T-helper 2 cell treated with Interferon-gamma antibody and Interleukin-4, amounts not matched to agents 5 μg/mL and 100 μg/mL, for 36 hours (primary cell): ENCODE measurements around the gene LILRB2.
"Not testable (repeated sequence)": the region's sequence is repeated elsewhere in the genome, so short reads cannot be mapped to it uniquely, and the experiment has no call there.

Experiments used
- DNase-seq: peaks from one replicate; pipeline ENCODE4 v3.0.0; 2021; ENCODE audit warnings: low spot score
- H3K27ac Mint-ChIP-seq: one replicate; pipeline ENCODE4 v1.8.0; 2021; ENCODE audit warnings: mild to moderate bottlenecking, mixed read lengths
- H3K27me3 Mint-ChIP-seq: one replicate; pipeline ENCODE4 v1.8.0; 2021; ENCODE audit warnings: low read depth, mixed read lengths
- H3K36me3 Mint-ChIP-seq: one replicate; pipeline ENCODE4 v1.8.0; 2021; ENCODE audit warnings: low read depth, mixed read lengths
- H3K4me1 Mint-ChIP-seq: one replicate; pipeline ENCODE4 v1.8.0; 2021; ENCODE audit warnings: low read depth, mixed read lengths
- H3K4me3 Mint-ChIP-seq: one replicate; pipeline ENCODE4 v1.8.0; 2022; ENCODE audit warnings: mild to moderate bottlenecking, moderate library complexity, mixed read lengths
- H3K9me3 Mint-ChIP-seq: one replicate; pipeline ENCODE4 v1.8.0; 2021; ENCODE audit warnings: mixed read lengths

Gene LILRB2

DNA sequence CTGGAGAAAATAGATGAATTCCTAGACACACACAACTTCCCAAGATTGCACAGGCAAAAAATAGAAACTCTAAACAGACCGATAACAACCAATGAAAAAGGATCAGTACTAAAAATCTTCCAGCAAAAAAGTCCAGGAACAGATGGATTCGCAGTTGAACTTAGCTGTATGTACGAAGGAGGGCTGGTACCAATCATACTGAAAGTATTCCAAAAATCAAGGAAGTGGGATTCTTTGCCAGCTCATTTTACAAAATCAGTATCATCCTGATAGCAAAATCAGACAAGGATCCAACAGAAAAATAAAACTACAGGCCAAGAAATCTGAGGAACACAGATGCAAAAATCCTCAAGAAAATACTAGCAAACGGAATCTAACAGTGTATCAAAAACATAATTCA lies 6.5 kb upstream of the LILRB2 start:
- H3K36me3 Mint-ChIP-seq = no peaks in the 10 kb centered on the region
- H3K4me1 Mint-ChIP-seq = peaks cover 5% of the 10 kb centered on the region
- DNase-seq = no peak
- no peaks in the 10 kb centered on the region for H3K9me3 Mint-ChIP-seq
- H3K27ac Mint-ChIP-seq = no peak overlapping the region
- H3K27me3 Mint-ChIP-seq = peaks cover 19% of the 10 kb centered on the region
- no peak overlapping the region for H3K4me3 Mint-ChIP-seq

- not testable (repeated sequence) for H3K9me3 Mint-ChIP-seq, H3K4me1 Mint-ChIP-seq, H3K4me3 Mint-ChIP-seq, H3K27ac Mint-ChIP-seq, H3K36me3 Mint-ChIP-seq, DNase-seq
- H3K27me3 Mint-ChIP-seq = peaks cover 28% of the 10 kb centered on the region
These were observed 5.4 kb upstream of the LILRB2 start for GRCh38 chr19:54286283-54286682.

DNA sequence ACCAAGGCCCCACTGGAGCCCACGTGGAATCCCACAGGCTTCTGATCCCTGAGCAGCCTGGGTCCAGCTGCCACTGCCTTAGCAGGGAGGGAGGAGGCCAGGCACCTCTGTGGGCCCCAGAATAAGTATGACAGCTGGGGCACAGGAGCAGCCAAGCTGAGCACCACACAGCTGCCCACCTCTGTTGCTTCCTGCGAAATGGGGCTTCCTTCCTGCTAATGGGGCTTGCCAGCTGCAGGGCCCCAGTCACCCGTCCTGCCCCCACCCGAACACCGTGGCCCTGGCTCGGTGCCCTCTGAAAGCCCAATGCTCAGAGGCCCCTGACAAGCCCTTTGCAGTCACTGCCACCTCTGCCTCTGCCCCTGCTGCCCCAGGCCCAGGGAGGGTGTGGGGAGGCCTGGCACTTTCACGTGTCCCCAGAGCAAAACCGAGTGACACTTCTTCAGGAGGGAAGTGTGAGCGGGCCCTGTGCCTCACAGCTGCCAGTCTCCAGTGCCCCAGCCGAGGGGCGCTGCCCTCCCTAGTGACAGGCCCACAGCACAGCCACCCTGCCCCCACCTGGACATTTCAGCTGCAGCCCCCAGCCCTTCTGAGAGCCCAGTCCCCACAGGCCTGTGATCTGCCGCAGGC lies 4.6 kb upstream of the LILRB2 start:
- DNase-seq, H3K27ac Mint-ChIP-seq, H3K9me3 Mint-ChIP-seq, H3K4me1 Mint-ChIP-seq, H3K4me3 Mint-ChIP-seq, H3K36me3 Mint-ChIP-seq: not testable (repeated sequence)
- H3K27me3 Mint-ChIP-seq = peaks cover 28% of the 10 kb centered on the region

DNA sequence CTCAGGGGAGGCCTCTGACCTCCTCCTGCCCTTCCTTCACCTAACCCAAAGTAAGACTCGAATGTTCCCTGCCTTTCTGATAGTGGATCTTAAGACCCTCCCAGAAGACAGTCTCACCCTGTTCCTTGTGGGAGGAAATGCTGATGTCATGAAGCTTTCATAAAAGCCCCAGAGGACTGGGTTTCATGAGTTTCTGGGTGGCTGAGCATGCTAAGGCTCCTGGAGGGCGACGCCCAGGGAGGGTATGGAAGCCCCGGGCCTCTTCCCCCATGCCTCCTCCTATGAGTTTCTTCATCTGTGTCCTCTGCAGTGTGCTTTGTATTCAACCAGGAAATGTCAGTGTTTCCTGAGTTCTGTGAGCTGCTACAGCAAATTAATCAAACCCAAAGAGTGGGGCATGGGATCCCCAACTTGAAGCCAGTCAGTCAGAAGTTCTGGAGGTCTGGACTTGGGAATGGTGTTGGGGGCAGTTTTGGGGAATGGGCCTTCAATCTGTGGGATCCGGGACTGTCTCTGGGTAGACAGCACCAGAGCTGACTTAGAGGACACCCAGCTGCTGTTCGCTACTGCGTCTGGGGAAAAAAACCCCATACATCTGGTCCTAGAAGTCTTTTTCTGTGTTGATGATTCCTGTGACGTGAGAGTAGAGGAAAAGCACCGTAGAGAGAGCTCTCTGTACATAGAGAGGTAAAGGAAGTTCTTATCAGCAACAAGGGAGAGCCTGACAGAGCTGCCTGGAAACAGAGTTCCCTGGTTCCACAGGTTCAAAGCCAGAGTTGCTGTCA lies 2.0 kb upstream of the LILRB2 start:
- H3K36me3 Mint-ChIP-seq = no peaks in the 10 kb centered on the region
- no peak for DNase-seq
- H3K27ac Mint-ChIP-seq = no peak overlapping the region
- no peaks in the 10 kb centered on the region for H3K9me3 Mint-ChIP-seq
- peaks cover 5% of the 10 kb centered on the region for H3K4me1 Mint-ChIP-seq
- peaks cover 29% of the 10 kb centered on the region for H3K27me3 Mint-ChIP-seq
- no peak overlapping the region for H3K4me3 Mint-ChIP-seq

- not testable (repeated sequence) for H3K27ac Mint-ChIP-seq, DNase-seq, H3K36me3 Mint-ChIP-seq, H3K4me1 Mint-ChIP-seq, H3K9me3 Mint-ChIP-seq, H3K4me3 Mint-ChIP-seq
- peaks cover 29% of the 10 kb centered on the region for H3K27me3 Mint-ChIP-seq
These were observed 792 bp upstream of the LILRB2 start for GRCh38 chr19:54281729-54282075.

DNA sequence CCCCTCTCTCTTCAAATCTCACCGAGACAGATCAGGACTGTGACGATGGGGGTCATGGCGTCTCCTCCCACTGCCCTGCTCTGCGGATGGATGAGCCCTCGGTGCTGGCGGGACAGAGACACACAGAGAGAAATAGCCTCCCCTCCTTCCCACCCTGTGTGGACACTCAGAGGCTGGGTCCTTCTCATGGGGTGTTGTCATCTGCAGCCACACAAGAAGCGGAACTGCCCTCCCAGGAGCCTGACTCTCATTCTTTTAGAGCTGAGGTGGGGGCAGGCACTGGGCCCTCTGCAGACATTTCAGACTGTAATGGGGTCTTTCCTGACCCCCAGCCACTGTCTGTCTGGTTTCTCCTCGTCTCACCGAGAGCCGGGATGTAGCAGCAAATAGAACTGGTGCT lies 469 bp downstream of the LILRB2 start:
- not testable (repeated sequence) for H3K36me3 Mint-ChIP-seq, H3K27ac Mint-ChIP-seq, DNase-seq, H3K9me3 Mint-ChIP-seq, H3K4me1 Mint-ChIP-seq, H3K4me3 Mint-ChIP-seq
- H3K27me3 Mint-ChIP-seq = peaks cover 29% of the 10 kb centered on the region

GRCh38 chr19:54280025-54280424 lies 885 bp downstream of the LILRB2 start:
- H3K27ac Mint-ChIP-seq, H3K4me3 Mint-ChIP-seq, H3K9me3 Mint-ChIP-seq, H3K36me3 Mint-ChIP-seq, DNase-seq, H3K4me1 Mint-ChIP-seq: not testable (repeated sequence)
- peaks cover 29% of the 10 kb centered on the region for H3K27me3 Mint-ChIP-seq

DNA sequence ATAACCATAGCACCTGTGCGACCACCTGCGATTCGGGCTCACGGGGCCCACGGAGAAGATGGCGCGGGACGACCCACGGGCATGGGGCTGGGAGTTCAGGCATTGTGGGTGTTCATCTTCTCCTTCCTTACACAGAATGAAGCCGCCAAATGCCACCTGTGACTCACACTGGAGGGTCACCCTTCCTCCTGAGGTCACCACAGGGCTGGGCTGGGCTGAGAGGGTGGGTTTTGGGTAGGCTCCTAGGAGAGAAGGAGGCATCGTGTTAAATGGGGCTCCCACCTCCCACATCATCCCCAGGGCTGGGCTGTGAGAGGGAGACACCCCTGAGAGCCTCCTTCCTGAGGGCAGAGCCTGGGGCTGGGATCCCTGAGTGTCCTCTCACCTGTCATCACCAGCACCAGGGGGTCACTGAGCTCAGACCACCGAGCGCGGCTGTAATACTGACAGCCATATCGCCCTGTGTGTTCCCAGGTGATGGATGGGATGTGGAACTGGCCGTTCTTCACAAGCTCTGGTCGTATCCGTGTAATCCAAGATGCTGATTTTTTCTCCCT lies 1.4 kb downstream of the LILRB2 start:
- no peaks in the 10 kb centered on the region for H3K9me3 Mint-ChIP-seq
- H3K4me3 Mint-ChIP-seq = no peak overlapping the region
- H3K36me3 Mint-ChIP-seq = no peaks in the 10 kb centered on the region
- DNase-seq = no peak
- no peak overlapping the region for H3K27ac Mint-ChIP-seq
- H3K4me1 Mint-ChIP-seq = peaks cover 5% of the 10 kb centered on the region
- peaks cover 25% of the 10 kb centered on the region for H3K27me3 Mint-ChIP-seq

- DNase-seq, H3K4me1 Mint-ChIP-seq, H3K4me3 Mint-ChIP-seq, H3K9me3 Mint-ChIP-seq, H3K27ac Mint-ChIP-seq, H3K36me3 Mint-ChIP-seq: not testable (repeated sequence)
- peaks cover 23% of the 10 kb centered on the region for H3K27me3 Mint-ChIP-seq
These were observed 2.2 kb downstream of the LILRB2 start for GRCh38 chr19:54278571-54279195.

DNA sequence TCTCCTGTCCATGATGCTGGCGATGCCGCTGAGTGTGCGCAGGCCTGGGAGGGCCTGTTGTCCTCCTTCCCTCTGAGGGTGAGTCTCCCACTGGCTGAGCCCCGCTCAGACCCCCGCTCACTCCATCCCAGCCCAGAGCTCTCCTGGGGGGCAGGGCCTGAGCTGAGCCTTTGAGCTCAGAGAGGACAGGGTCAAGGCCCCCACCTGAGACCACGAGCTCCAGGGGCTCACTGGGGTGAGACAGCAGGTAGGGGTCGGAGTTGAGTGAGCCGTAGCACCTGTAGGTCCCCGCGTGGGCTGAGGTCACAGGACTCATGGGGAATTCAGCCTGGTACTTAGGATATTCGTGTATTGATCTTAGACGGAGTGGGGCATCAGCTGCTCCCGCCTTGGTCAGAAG lies 2.9 kb downstream of the LILRB2 start:
- peaks cover 23% of the 10 kb centered on the region for H3K27me3 Mint-ChIP-seq
- H3K27ac Mint-ChIP-seq, DNase-seq, H3K4me1 Mint-ChIP-seq, H3K4me3 Mint-ChIP-seq, H3K9me3 Mint-ChIP-seq, H3K36me3 Mint-ChIP-seq: not testable (repeated sequence)

GRCh38 chr19:54277111-54277615 lies 3.7 kb downstream of the LILRB2 start:
- H3K4me1 Mint-ChIP-seq, H3K27ac Mint-ChIP-seq, H3K9me3 Mint-ChIP-seq, H3K36me3 Mint-ChIP-seq, H3K4me3 Mint-ChIP-seq, DNase-seq: not testable (repeated sequence)
- H3K27me3 Mint-ChIP-seq = peaks cover 20% of the 10 kb centered on the region

DNA sequence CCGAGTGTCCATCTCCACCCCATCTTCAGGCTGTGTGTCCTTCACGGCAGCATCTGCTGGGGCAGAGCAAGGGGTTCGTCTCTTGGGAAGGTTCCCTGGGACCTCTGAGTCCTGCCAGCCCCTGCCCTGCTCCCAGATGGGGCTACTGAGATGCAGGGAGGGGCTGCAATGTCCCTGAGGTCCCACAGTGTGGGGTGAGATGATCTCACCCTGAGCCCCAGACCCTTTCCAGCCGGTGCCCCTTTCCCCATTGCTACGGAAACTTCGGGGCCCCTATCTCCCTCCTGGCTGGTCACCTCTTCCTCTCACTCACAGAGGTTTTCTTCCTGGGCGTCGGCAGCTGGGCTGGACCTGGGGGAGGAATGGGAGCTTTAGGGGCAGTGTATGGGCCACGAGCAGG lies 5.0 kb downstream of the LILRB2 start:
- peaks cover 17% of the 10 kb centered on the region for H3K27me3 Mint-ChIP-seq
- no peak overlapping the region for H3K27ac Mint-ChIP-seq
- H3K36me3 Mint-ChIP-seq = no peaks in the 10 kb centered on the region
- no peak for DNase-seq
- no peaks in the 10 kb centered on the region for H3K9me3 Mint-ChIP-seq
- H3K4me1 Mint-ChIP-seq = no peaks in the 10 kb centered on the region
- H3K4me3 Mint-ChIP-seq = no peak overlapping the region

DNA sequence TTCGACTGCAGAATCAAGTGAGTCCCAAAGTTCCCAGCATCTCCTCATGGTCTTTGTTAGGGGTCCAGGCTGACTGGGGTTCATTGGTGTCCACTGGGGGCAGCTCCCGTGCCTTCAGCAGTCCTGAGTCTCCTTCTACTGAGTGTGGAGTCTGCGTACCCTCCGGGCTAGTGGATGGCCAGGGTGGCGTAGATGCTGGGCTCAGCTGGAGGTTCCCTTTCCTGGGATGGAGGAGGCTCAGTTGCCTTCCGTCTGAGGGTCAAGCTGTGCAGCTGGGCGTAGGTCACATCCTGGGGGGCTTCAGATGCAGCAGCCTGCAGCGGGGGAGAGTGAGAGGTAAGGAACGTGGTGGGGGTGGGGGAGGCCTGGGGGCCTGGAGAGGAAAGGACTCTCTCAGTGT lies 6.4 kb downstream of the LILRB2 start:
- not testable (repeated sequence) for H3K4me1 Mint-ChIP-seq, H3K9me3 Mint-ChIP-seq, H3K27ac Mint-ChIP-seq, H3K4me3 Mint-ChIP-seq, H3K36me3 Mint-ChIP-seq, DNase-seq
- peaks cover 12% of the 10 kb centered on the region for H3K27me3 Mint-ChIP-seq

DNA sequence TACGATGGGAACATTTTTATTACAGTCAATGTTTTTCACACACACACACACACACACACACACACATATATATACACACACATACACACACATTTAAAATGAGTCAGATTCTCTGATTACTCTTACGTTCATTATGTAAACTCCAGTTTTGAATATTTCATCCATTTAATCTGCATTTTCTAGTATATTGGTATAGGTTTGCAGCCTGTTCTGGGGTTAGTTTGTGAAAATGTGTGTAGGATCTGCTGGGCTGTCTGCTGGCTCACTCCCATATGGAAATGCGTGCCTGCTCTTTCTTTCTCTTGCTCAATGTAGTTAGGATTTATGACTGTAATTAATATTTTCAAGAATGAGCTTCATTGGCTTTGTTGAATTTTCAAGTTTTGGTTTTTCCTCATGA lies 7.1 kb downstream of the LILRB2 start:
- peaks cover 12% of the 10 kb centered on the region for H3K27me3 Mint-ChIP-seq
- H3K4me3 Mint-ChIP-seq = no peak overlapping the region
- H3K9me3 Mint-ChIP-seq = no peaks in the 10 kb centered on the region
- no peaks in the 10 kb centered on the region for H3K36me3 Mint-ChIP-seq
- no peaks in the 10 kb centered on the region for H3K4me1 Mint-ChIP-seq
- no peak overlapping the region for H3K27ac Mint-ChIP-seq
- DNase-seq = no peak
